GM10248 (cell line): ENCODE results near the gene PRR36.

ENCODE experiments used
- CTCF ChIA-PET: fragments of 300-600 bp; sonication (Branson Sonifier 250); formaldehyde crosslinking; extraction: SDS; loops from one replicate; lab custom pipeline; 2021; ENCODE audit warnings: antibody characterized with exemption; lab: Yijun Ruan, JAX
- POLR2A ChIA-PET: fragments of 350-650 bp; sonication (Branson Sonifier 250); formaldehyde crosslinking; extraction: SDS; loops from one replicate; lab custom pipeline; 2020; ENCODE audit warnings: antibody characterized with exemption; lab: Yijun Ruan, JAX
- DNase-seq: peaks from one replicate; pipeline ENCODE4 v3.0.0; 2012; ENCODE audit errors: extremely low spot score
- CTCF ChIP-seq: IDR thresholded peaks from 2 replicates; pipeline ENCODE4 v1.5.1; 2012; ENCODE audit warnings: mild to moderate bottlenecking, low read depth; ENCODE audit errors: extremely low read depth, missing control alignments, control extremely low read depth

Gene PRR36

DNA sequence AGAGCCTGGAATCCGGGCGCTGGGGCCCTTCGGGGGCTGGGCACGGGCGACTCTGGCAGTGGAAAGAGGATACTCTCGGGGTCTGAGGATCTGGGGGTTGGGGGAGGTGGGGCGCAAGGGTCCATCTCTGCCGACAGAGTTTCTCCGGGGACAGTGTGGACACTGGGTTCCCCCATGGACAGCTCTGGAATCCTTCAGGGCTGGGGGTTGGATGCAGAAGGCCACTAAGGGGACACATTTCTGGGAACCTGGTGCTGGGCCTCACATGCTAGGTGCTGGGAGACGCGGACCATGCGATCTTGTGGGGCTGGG is 42.7 kb upstream of the PRR36 start:
- TF ChIP-seq CTCF: no peak
- CTCF ChIA-PET: interaction anchor here (0.8 to 2.1 kb wide), 4 partner anchors 13 to 349 kb away, joined by 3 to 9 read pairs (median 4); partner anchors contain the start of genes MAP2K7 and TIMM44
- no peak for DNase-seq
- POLR2A ChIA-PET: interaction anchor here (1.5 kb wide), 1 partner anchor 13 kb away, joined by 4 read pairs; the partner anchor contains the start of gene MAP2K7

DNA sequence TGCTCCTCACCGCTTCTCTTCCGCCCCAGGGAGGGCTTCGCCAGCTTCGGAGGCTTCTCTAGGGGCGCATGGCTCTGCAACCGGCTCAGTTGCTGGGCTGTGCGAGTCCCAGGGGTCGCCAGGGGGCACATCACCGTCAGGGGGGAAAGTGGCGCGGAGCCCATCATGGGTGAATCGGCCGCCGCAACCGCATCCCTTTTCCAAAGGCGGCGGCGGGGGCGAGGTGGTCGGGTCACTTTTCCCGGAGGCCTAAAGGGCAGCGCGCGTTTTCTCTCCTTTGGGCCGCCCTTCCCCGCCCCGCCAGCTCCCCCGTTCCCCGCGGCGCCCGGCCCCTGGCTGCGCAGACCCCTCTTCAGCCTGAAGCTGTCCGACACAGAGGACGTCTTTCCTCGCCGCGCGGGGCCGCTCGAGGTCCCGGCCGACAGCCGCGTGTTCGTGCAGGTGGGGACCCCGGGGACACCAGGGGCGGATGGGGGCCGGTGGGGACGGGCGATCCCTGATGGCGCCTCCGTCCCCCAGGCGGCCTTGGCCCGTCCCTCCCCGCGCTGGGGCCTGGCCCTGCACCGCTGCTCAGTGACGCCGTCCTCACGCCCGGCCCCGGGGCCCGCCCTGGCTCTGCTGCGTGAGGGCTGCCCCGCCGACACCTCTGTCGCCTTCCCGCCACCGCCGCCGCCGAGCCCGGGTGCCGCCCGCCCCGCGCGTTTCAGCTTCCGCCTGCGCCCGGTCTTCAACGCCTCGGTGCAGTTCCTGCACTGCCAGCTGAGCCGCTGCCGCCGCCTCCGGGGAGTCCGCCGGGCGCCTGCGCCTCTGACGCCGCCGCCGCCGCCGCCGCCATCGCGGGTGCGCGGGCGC is 42.1 kb upstream of the PRR36 start:
- no peak for DNase-seq
- ChIA-PET CTCF (interaction anchor here (0.8 to 2.3 kb wide), 6 partner anchors 13 to 348 kb away, joined by 3 to 9 read pairs (median 4); partner anchors contain the start of genes MAP2K7 and TIMM44), POLR2A (interaction anchor here (1.5 kb wide), 1 partner anchor 13 kb away, joined by 4 read pairs; the partner anchor contains the start of gene MAP2K7)
- no peak for TF ChIP-seq CTCF

DNA sequence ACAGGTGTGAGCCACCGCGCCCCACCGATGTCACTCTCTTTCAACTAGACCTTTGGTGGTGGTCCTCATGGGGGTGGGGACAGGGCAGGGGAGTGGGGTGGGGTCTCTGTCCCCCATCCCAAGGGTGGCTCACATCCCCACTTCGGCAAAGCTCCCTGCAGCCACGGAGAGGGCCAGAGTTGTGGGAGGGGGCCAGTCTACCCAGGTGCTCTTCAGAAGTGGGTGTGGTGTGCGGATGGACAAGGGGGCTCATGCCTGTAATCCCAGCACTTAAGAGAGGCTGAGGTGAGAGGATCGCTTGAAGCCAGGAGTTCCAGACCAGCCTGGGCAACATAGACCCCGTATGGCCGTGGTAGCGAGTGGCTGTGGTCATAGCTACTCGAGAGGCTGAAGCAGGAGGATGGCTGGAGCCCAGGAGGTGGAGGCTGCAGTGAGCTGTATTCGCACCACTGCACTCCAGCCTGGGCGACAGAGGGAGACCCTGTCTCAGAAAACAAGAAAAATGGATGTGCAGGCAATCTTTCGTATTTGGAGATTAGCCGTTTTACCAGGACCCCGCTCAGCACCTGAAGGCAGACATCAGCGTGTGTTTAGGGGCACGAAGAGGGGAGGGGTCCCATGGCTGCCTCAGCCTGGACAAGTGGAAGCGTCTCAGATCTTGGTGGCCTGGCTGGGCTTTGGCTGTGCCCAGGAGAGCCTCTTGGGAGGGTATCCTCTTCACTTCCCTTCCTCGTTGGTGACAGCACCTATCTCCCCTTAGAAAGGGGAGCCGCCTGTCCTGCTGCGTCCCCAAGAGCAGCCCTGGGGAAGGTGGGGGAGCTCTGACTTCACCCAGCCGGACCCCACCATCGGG is 41.3 kb upstream of the PRR36 start:
- POLR2A ChIA-PET: no interaction called here
- no peak for DNase-seq
- CTCF ChIA-PET: interaction anchor here (1.0 to 2.3 kb wide), 3 partner anchors 12 to 28 kb away, joined by 3 to 7 read pairs (median 6); partner anchors contain the start of genes MAP2K7 and TIMM44
- no peak for TF ChIP-seq CTCF

- ChIA-PET POLR2A (no interaction called here), CTCF (interaction anchor here (2.3 kb wide), 1 partner anchor 11 kb away, joined by 7 read pairs; the partner anchor contains the start of gene MAP2K7)
- DNase-seq: no peak
- no peak for TF ChIP-seq CTCF
Observed at GRCh38 chr19:7914598-7915045, 40.4 kb upstream of the PRR36 start, which contains the start of gene TGFBR3L. Gene TGFBR3L, plus strand, starts transcription at chr19:7914830.

- DNase-seq: no peak
- no peak for TF ChIP-seq CTCF
- ChIA-PET CTCF (interaction anchor here (2.3 kb wide), 1 partner anchor 11 kb away, joined by 7 read pairs; the partner anchor contains the start of gene MAP2K7), POLR2A (no interaction called here)
Observed at GRCh38 chr19:7914099-7914498, 39.9 kb upstream of the PRR36 start.

GRCh38 chr19:7913652-7914051 is 39.5 kb upstream of the PRR36 start:
- DNase-seq: no peak
- POLR2A ChIA-PET: interaction anchor here (0.5 kb wide), 1 partner anchor 1935 kb away, joined by 3 read pairs; no protein-coding TSS in a partner anchor
- TF ChIP-seq CTCF: no peak
- CTCF ChIA-PET: no interaction called here
